ENCODE data around the gene CNDP2.

The CNDP2 gene

GRCh38 chr18:74478316-74478715, 17.8 kb upstream of the CNDP2 start:
- Histone ChIP-seq H3K4me1 (no peaks in the 10 kb centered on the region), H3K27me3 (ENCODE audit: control insufficient read depth, insufficient read depth, low read length) (no peaks in the 10 kb centered on the region), H3K36me3 (ENCODE audit: control insufficient read depth, insufficient read depth, low read length) (no peaks in the 10 kb centered on the region), H3K4me3 (ENCODE audit: low read depth, low read length) (no peak overlapping the region), H3K27ac (no peak overlapping the region), H3K9me3 (ENCODE audit: control insufficient read depth, low read length) (no peaks in the 10 kb centered on the region), H3K4me2 (ENCODE audit: low read length) (no peak overlapping the region), H3K9ac (no peak overlapping the region), H3K79me2 (no peaks in the 10 kb centered on the region), H2AFZ (no peak overlapping the region)
- TF ChIP-seq CTCF (IDR thresholded peaks at IDR 0.05): no peak

GRCh38 chr18:74478880-74479279, 17.3 kb upstream of the CNDP2 start:
- H3K4me1 ChIP-seq: no peaks in the 10 kb centered on the region
- no peak for TF ChIP-seq CTCF (IDR thresholded peaks at IDR 0.05)
- no peaks in the 10 kb centered on the region for H3K27me3 ChIP-seq (ENCODE audit: control insufficient read depth, insufficient read depth, low read length)

GRCh38 chr18:74479486-74480148, 16.5 kb upstream of the CNDP2 start:
- no peak for TF ChIP-seq CTCF (IDR thresholded peaks at IDR 0.05)
- H3K36me3 ChIP-seq (ENCODE audit: control insufficient read depth, insufficient read depth, low read length): no peaks in the 10 kb centered on the region
- H3K4me3 ChIP-seq (ENCODE audit: low read depth, low read length): no peak overlapping the region
- no peak overlapping the region for H3K9ac ChIP-seq
- H3K4me1 ChIP-seq: no peaks in the 10 kb centered on the region
- no peaks in the 10 kb centered on the region for H3K9me3 ChIP-seq (ENCODE audit: control insufficient read depth, low read length)
- H3K27me3 ChIP-seq (ENCODE audit: control insufficient read depth, insufficient read depth, low read length): no peaks in the 10 kb centered on the region
- H3K27ac ChIP-seq: no peak overlapping the region
- H3K4me2 ChIP-seq (ENCODE audit: low read length): no peak overlapping the region
- H3K79me2 ChIP-seq: no peaks in the 10 kb centered on the region
- no peak overlapping the region for H2AFZ ChIP-seq

More at GRCh38 chr18:74478880-74479279, 17.3 kb upstream of the CNDP2 start:
- Histone ChIP-seq H3K27ac (no peak overlapping the region), H3K9ac (no peak overlapping the region), H3K36me3 (ENCODE audit: control insufficient read depth, insufficient read depth, low read length) (no peaks in the 10 kb centered on the region), H3K4me2 (ENCODE audit: low read length) (no peak overlapping the region), H3K79me2 (no peaks in the 10 kb centered on the region), H3K9me3 (ENCODE audit: control insufficient read depth, low read length) (no peaks in the 10 kb centered on the region), H2AFZ (no peak overlapping the region), H3K4me3 (ENCODE audit: low read depth, low read length) (no peak overlapping the region)

GRCh38 chr18:74480149-74480651, 16.0 kb upstream of the CNDP2 start:
- Histone ChIP-seq H3K36me3 (ENCODE audit: control insufficient read depth, insufficient read depth, low read length) (no peaks in the 10 kb centered on the region), H3K4me1 (no peaks in the 10 kb centered on the region), H3K9me3 (ENCODE audit: control insufficient read depth, low read length) (no peaks in the 10 kb centered on the region), H3K9ac (no peak overlapping the region), H3K4me2 (ENCODE audit: low read length) (no peak overlapping the region), H2AFZ (no peak overlapping the region), H3K27me3 (ENCODE audit: control insufficient read depth, insufficient read depth, low read length) (no peaks in the 10 kb centered on the region), H3K27ac (no peak overlapping the region), H3K79me2 (no peaks in the 10 kb centered on the region), H3K4me3 (ENCODE audit: low read depth, low read length) (no peak overlapping the region)
- TF ChIP-seq CTCF (IDR thresholded peaks at IDR 0.05): no peak

- Histone ChIP-seq H3K4me3 (ENCODE audit: low read depth, low read length) (no peak overlapping the region), H3K27me3 (ENCODE audit: control insufficient read depth, insufficient read depth, low read length) (no peaks in the 10 kb centered on the region), H3K9me3 (ENCODE audit: control insufficient read depth, low read length) (no peaks in the 10 kb centered on the region), H3K9ac (no peak overlapping the region), H3K36me3 (ENCODE audit: control insufficient read depth, insufficient read depth, low read length) (no peaks in the 10 kb centered on the region), H3K4me2 (ENCODE audit: low read length) (no peak overlapping the region), H3K79me2 (no peaks in the 10 kb centered on the region), H3K4me1 (no peaks in the 10 kb centered on the region), H2AFZ (no peak overlapping the region), H3K27ac (no peak overlapping the region)
- TF ChIP-seq CTCF (IDR thresholded peaks at IDR 0.05): no peak
Measured at GRCh38 chr18:74482697-74483096, 13.5 kb upstream of the CNDP2 start.

Data from parathyroid adenoma (tissue), 2 donors.